NCI-H2081 (cell line): ENCODE data around the gene ZNF534.
"Not testable (repeated sequence)": the region's sequence is repeated elsewhere in the genome, so short reads cannot be mapped to it uniquely, and the experiment has no call there.

ENCODE experiments used
- DNase-seq, 2 experiments: peaks; one replicate each; lab custom pipeline; 2025; lab: John Stamatoyannopoulos, UW

Gene ZNF534

DNA sequence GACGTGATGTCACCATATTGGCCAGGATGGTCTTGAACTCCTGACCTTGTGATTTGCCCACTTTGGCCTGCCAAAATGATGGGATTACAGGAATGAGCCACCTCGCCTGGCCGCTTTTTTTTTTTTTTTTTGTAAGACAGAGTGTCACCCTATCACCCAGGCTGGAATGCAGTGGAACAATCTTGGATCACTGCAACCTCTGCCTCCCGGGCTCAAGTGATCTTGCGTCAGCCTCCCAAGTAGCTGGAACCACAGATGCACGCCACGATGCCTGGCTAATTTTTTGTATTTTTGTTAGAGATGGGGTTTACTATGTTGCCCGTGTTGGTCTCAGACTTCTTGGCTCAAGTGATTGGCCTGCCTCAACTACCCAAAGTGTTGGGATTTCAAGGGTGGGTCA, 69.6 kb downstream of the ZNF534 start:
- no peak for DNase-seq

DNA sequence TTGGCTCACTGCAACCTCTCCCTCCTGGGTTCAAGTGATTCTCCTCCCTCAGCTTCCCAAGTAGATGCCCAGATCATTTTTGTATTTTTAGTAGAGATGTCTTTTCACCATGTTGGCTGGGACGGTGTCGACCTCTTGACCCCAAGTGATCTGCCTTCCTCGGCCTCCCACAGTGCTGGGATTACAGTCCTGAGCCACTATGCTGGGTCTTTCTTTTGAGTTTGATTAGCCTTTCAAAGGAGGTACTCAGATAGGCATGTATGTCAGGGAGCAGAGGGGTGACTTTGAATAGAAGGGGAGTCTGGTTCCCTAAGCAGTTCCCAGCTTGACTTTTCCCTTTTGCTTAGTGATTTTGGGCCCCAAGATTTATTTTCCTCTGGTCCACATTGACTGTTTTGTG, 71.5 kb downstream of the ZNF534 start:
- DNase-seq: not testable (repeated sequence)

DNA sequence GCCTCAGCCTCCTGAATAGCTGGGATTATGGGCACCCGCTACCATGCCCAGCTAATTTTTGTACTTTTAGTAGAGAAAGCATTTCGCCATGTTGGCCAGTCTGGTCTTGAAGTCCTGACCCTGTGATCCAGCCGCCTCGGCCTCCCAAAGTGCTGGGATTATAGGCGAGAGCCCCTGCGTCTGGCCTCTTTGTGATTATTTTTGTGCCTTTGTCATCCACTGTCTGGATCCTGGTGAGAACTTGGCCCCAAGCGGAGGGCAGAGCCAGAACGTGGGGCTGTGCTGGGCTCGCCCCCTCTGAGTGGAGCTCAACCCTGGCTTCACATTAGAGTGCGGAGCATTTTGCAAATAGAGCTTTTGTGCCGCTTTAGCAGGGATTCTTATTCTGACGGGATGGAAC, 72.0 kb downstream of the ZNF534 start:
- not testable (repeated sequence) for DNase-seq
